NCI-H446 treated with DMSO at 0.1 percent for 48 hours (cell line): Measurements from ENCODE around the gene CHRM5.
A peak's percentile ranks its signal among the peaks of the same experiment; 100 is the strongest.

Experiments
- DNase-seq: peaks from one replicate; lab custom pipeline; 2025; lab: John Stamatoyannopoulos, UW

The CHRM5 gene

GRCh38 chr15:34102175-34102925 is 134.1 kb downstream of the CHRM5 start:
- DNase-seq: no peak

GRCh38 chr15:34106423-34106822 is 138.1 kb downstream of the CHRM5 start:
- no peak for DNase-seq

- DNase-seq: no peak
Observed at GRCh38 chr15:34107315-34107714, 139.0 kb downstream of the CHRM5 start.

DNA sequence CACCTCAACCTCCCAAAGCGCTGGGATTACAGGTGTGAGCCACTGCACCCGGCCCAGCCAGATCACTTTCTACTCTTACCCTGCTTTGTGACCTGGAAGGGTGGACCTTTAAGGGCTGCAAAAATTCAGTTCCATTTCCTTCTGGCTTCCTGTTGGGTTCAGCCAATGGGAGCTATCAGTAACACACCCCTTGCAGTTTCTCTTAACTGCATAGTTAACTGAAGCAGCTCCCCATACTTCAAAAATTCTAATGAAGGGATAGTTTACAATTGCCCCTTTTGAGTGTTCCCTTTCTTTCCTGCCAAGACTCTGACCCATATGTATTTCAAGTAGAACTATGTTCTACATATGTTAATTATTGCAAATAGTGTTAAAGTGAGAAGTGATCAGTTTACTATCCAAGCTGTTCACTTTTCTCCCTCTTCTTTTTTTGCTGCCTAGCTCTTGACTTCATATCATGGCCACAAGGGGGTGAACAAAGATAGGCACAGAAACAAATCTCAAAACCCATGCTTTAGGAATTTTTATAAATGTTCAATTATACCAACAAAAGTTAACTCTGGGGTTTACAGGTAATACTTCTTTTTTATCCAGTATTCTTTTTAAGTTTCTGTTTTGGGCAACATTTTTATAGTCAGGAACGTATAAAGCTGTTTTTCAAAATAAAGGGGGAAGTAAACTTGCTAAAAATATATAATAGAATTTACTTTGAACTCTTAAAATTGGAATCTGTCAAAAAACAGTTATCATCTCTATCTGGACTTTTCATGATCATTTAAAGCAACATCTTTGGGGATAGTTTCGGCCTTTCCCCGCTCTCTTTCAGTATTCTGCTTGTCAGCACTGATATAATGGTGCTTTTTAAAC is 141.7 kb downstream of the CHRM5 start:
- peak; percentile 5 for DNase-seq

GRCh38 chr15:34111488-34111887 is 143.2 kb downstream of the CHRM5 start:
- DNase-seq: no peak

DNA sequence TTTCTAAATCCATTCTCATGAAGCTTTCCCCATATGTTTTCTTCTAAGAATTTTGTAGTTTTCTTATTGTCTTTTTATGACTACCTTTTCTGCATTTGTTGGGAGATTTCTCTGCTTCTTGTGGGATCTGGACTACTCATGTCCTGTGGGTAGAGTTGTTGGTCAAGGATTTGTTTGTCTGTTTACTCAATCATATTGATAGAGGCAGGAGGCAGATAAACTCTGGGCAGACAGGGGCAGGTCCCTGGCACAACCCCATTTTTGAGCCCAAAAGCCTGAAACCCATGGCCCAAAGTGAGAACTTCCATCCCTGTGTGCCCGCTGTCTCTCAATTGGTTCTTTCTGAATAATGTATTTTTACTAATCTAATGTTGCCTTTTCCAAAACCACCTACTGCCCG is 145.9 kb downstream of the CHRM5 start:
- no peak for DNase-seq

DNA sequence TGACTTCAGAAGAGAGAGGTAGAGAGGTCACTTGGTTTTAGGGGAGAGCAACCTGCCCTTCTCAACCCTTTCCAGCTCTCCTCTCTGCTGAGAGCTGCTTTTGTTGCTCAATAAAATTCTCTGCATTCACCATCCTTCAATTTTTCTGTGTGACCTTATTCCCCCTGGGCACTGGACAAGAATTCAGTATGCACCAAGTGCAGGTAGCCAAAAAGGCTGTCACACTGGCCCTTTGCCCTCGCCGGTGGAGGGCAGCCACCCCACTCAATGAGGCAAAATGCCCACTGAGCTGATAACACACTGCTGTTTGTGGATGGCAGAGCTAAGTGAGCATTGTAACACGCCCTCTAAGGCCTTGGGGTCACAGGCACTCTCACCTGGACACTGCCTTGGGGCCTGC is 146.4 kb downstream of the CHRM5 start:
- no peak for DNase-seq

- DNase-seq: peak; percentile 39
Observed at GRCh38 chr15:34116620-34117019, 148.3 kb downstream of the CHRM5 start.
